Naive B cell (primary cell): ENCODE data around the gene PSD. TPM values are rescaled to one million over a fixed set of nuclear protein-coding genes. Genes with fewer than 3 reads are reported as not detected.

Experiments
- ATAC-seq, 2 donors: fragments of 150-1000 bp; cut with Tn5 transposase; 2 replicates each; pipeline ENCODE4 v1.10.0; 2021; ENCODE audit warnings: low read depth in 2 of 2, mild to moderate bottlenecking in 2 of 2, moderate library complexity in 2 of 2
- DNase-seq: peaks from one replicate; pipeline ENCODE4 v3.0.0; 2022
- H3K27ac Mint-ChIP-seq, 6 donors: one replicate each; pipeline ENCODE4 v1.8.0; 2020 to 2022; ENCODE audit warnings: mild to moderate bottlenecking in 6 of 6, mixed read lengths in 6 of 6, moderate library complexity in 5 of 6, inconsistent platforms in 2 of 6
- H3K27me3 Mint-ChIP-seq, 3 donors: one replicate each; pipeline ENCODE4 v1.8.0; 2021 to 2022; ENCODE audit warnings: mixed read lengths in 3 of 3, mild to moderate bottlenecking in 1 of 3
- H3K36me3 Mint-ChIP-seq, 2 donors: one replicate each; pipeline ENCODE4 v1.8.0; 2020 to 2022; ENCODE audit warnings: mixed read lengths in 2 of 2, inconsistent platforms in 1 of 2, mild to moderate bottlenecking in 1 of 2
- H3K4me1 Mint-ChIP-seq, 3 donors: one replicate each; pipeline ENCODE4 v1.8.0; 2020 to 2022; ENCODE audit warnings: mixed read lengths in 3 of 3, inconsistent platforms in 1 of 3, mild to moderate bottlenecking in 1 of 3, moderate library complexity in 1 of 3
- H3K4me3 Mint-ChIP-seq, 8 donors: one replicate each; pipeline ENCODE4 v1.8.0; 2020 to 2022; ENCODE audit warnings: mild to moderate bottlenecking in 8 of 8, mixed read lengths in 8 of 8, moderate library complexity in 8 of 8, inconsistent platforms in 2 of 8
- H3K9me3 Mint-ChIP-seq, 7 donors: one replicate each; pipeline ENCODE4 v1.8.0; 2020 to 2022; ENCODE audit warnings: mixed read lengths in 7 of 7, mild to moderate bottlenecking in 5 of 7, inconsistent platforms in 2 of 7, moderate library complexity in 1 of 7
- polyA plus RNA-seq, 6 donors: library from polyadenylated mRNA; unstranded; fragments of 300-500 nt; fragmentation: Illumina TruSeq; gene quantifications; one replicate each; pipeline ENCODE4 v1.2.3, GENCODE V29; 2021; ENCODE audit warnings: low read depth in 6 of 6

Gene PSD
- polyA plus RNA-seq, 6 donors from 2014 or later, result 0.66 to 2.3 (median 1.5) TPM

DNA sequence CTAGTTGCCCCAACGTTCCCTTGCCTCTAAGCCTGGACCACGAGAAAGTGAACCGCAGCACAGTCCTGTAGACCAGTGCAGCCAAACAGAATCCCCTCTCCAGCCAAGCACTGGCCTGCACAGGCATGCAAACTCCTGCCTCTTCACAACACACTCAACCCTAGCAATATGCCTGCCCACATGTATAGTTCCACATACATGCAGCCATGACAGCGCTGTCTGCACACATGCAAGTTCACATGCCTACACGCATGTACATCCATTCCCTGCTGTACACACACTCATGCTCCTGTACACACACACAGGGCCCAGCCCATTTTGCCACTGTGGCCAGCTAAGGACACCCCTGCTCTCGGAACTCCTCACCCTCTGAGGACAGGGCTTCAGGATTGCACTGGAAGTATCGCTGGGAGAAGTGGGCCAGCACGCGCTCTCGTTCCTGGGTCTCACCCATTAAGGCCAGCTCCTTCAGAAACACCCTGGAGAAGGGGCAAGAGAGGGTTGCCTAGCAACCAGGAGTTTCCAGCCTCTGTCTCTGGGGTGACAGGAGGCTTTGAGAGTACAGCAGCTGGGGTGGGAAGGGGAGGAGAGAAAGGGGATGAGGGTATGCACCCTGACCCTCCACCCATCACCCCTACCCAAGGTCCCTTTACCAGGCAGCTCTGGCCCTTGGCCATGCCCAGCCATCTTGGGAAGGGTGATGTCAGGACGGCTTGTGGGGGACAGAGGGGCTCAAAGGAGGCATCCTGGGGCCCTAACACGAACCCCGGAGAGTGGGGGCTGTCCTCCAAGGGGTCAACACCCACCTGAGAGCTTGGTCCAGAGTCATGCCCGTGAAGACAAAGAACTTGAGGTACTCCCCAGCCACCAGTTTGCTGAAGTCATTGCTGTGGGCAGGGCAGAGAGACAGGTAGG lies 7.0 kb downstream of the PSD start:
- ATAC-seq (no peak), DNase-seq (no peak)
- peaks cover 56 to 89% (median 74%) of the 10 kb centered on the region in 3 donors for H3K27me3 Mint-ChIP-seq
- peaks cover 0 to 21% of the 10 kb centered on the region in 2 donors for H3K36me3 Mint-ChIP-seq
- H3K4me3 Mint-ChIP-seq, result peak overlapping the region; percentile 8 to 79 (median 66)
- H3K27ac Mint-ChIP-seq, result peak overlapping the region in 3 of 6 donors; percentile 47 to 88 (median 49)
- peaks cover 0 to 2% (median 0%) of the 10 kb centered on the region in 7 donors for H3K9me3 Mint-ChIP-seq
- H3K4me1 Mint-ChIP-seq, result peaks cover 27 to 42% (median 35%) of the 10 kb centered on the region in 3 donors

DNA sequence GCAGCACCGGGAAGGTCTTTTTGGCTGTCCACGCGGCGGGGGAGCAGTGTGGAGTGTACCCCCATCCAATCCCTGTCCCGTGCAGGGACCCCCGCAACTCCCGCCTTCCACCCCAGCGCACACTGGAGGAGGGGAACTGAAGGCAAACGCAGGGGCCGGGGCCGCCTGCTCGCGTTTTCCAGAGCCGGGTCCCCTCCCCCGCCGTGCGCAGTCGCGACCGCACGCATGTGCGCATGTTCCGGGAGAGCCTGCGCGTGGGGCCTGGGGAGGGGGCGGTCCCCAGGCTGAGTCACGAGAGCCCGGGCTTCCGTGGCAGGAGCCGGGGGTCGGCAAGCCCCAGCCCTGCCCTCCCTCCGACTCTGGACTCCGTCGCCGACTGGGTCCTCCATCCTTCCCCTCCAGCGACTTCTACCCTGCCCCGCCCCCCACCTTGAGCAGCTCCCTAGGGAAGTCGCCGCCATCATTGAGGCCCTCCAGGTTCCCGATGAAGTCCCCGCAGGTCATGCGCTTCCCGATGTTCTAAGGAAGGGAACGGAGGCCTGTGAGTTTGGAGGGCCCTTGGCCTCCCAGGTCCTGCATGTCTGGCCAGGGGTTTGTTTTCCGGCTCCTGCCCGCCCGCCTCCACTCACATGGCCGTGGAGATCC lies 8.0 kb downstream of the PSD start:
- no peak for DNase-seq
- ATAC-seq, result no peak
- Mint-ChIP-seq H3K36me3 (peaks cover 0 to 14% of the 10 kb centered on the region in 2 donors), H3K27ac (no peak overlapping the region), H3K4me3 (peak overlapping the region in 7 of 8 donors; percentile 49 to 89 (median 78)), H3K4me1 (peaks cover 27 to 48% (median 38%) of the 10 kb centered on the region in 3 donors), H3K27me3 (peaks cover 51 to 79% (median 64%) of the 10 kb centered on the region in 3 donors), H3K9me3 (peaks cover 0 to 2% (median 0%) of the 10 kb centered on the region in 7 donors)

DNA sequence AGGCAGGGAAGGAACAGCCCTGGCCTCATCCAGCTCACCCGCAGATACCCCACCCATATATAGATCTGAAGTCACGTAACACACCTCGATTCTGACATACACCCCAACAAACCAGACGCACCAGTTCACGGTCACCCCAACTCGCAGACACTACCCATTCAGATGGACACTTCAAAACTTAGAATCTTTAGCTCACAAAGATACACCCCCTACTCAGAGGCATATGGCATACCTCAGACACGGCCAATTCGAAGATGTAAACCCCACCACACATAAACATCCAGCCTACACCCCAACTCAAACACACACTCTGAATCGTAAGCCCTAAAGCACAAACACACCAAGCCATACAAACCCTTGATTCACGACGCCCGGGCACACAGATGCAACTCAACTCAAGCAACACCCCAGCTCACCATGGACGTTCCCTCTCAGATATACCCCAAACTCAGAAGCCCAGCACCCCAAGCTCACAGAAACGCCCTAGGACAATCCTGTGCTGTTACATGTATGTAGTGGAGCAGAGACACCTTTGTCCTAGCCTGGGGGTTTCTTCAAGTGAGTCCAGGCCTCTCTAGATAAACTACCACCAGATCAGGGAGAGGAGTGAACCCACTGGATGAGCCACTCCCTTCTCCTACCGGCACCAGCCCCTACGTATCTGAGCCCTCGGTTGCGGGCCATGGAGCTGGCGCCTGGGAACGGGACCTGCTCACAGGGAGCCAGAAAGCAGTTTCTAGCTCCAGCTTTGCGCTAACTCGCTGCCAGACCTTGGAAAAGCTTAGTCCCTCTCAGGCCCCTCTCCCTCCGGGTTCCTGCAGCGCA lies 8.8 kb downstream of the PSD start:
- DNase-seq (no peak), ATAC-seq (no peak)
- Mint-ChIP-seq H3K9me3 (peaks cover 0 to 2% (median 0%) of the 10 kb centered on the region in 7 donors), H3K27ac (peak overlapping the region in 3 of 6 donors; percentile 2 to 60 (median 30)), H3K4me3 (peak overlapping the region; percentile 64 to 89 (median 78)), H3K4me1 (peaks cover 27 to 49% (median 38%) of the 10 kb centered on the region in 3 donors), H3K27me3 (peaks cover 51 to 73% (median 58%) of the 10 kb centered on the region in 3 donors), H3K36me3 (peaks cover 0 to 14% of the 10 kb centered on the region in 2 donors)

DNA sequence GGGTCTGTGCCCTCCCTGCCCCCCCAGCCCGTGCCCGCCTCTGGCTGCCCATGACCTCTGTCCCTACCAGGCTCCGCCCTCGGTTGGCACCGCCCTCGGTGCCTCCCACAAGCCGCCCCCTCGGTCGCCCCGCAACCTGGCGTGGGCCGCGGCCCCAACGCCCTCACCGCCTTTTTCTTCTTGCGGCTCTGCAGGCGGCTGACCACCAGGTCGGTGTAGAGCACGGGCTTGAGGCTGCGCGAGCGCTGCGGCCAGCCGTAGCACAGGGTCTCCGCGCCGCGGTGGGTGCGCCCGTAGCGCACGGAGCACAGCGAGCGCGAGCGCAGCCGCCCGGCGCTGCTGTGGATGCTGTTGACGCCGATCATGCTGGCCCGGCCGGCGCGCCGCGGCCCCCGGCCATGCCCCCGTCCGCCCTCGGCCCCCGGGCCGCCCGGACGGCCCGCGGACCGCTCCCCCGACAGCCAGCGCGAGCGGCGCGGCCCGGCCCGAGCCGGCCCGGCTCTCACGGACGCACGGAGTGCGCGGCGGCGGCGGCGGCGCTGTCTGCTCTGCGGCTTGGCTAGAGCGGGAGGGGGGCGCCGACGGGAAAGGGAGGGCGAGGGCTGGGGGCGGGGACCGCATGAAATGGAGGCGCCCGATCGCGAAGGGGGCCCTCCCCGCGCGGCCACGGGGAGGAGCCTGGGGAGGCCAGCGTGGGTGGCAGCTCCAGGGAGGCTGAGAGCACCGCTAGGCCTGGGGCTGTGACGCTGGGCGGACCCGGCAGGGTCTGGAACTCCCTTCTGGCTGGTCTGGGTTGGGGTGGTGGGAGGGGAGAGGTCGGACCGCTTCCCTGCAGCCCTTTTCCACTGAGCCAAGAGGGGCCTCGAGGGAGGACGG lies 9.6 kb downstream of the PSD start:
- Mint-ChIP-seq H3K4me3 (peak overlapping the region; percentile 64 to 89 (median 78)), H3K27me3 (peaks cover 48 to 64% (median 50%) of the 10 kb centered on the region in 3 donors), H3K36me3 (peaks cover 0 to 14% of the 10 kb centered on the region in 2 donors), H3K4me1 (peaks cover 31 to 46% (median 38%) of the 10 kb centered on the region in 3 donors), H3K9me3 (peaks cover 0 to 2% (median 0%) of the 10 kb centered on the region in 7 donors), H3K27ac (peak overlapping the region in 4 of 6 donors; percentile 14 to 64 (median 45))
- ATAC-seq (peak; percentile 56 to 62), DNase-seq (no peak)

DNA sequence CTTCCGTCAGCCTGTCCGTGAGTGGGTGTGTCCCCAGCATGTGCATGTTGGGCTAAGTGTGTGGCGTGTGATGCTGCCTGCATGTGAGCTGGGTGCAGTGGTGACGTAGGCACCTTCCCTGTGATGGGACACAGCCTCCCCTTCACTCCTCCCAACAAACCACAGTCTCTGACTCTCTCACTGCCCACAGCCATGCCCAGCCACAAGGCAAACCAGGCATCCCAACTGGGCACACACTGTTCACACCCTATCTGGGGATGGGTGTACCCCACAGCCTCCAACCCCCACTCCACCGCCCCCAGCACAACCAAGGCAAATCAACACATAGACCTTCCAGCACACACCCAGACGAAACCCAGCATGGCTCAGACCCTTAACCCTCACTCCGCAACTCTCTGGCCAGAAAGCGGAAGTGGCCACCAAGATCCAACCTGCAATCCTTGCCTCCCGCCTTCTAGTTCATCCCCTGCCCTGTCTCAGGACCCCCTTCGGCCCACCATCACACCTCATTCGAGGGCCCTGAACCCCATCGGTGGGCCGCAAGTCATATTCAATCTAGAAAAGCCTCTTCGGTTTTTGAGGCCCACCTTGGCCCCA lies 10.4 kb downstream of the PSD start:
- peaks cover 31 to 53% (median 44%) of the 10 kb centered on the region in 3 donors for H3K4me1 Mint-ChIP-seq
- peaks cover 0 to 14% of the 10 kb centered on the region in 2 donors for H3K36me3 Mint-ChIP-seq
- DNase-seq, result no peak
- ATAC-seq, result no peak
- H3K27ac Mint-ChIP-seq, result peak overlapping the region in 3 of 6 donors; percentile 15 to 85 (median 64)
- peaks cover 43 to 57% (median 49%) of the 10 kb centered on the region in 3 donors for H3K27me3 Mint-ChIP-seq
- H3K9me3 Mint-ChIP-seq, result peaks cover 0 to 2% (median 0%) of the 10 kb centered on the region in 7 donors
- H3K4me3 Mint-ChIP-seq, result peak overlapping the region; percentile 16 to 82 (median 65)

DNA sequence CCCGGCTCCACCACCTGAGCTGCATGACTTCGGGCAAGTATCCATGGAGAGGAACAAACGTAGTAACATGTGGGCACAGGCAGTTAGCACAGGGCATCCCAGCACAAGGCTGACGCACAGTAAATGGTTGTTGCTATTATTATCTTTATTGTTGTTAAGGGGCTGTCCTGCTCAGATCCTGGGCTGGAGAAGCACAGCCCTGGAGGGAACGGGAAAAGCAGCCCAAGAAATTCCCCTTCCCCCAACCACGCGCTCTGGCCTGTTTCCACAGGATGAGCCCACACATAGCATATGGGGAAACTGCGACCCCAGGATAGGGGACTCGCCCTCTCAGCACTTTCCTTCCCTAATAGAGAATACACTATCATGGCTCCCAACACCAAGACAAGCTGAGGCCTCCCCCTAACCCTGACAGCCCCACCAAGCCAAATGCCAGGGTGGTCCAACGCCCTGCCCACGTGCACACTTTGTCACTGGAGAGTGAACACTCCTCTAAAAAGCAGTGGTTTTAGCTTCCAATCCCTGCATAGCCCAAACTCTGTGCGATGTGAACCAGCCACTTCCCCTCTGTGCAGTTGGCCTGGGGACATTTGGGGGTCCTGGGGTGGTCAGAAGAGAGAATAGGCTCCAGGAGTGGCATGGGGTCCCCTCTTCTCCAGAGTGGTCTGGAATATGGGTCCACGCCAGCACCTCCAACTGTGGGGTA lies 11.0 kb downstream of the PSD start:
- Mint-ChIP-seq H3K27me3 (peaks cover 38 to 50% (median 44%) of the 10 kb centered on the region in 3 donors), H3K9me3 (peaks cover 0 to 2% (median 0%) of the 10 kb centered on the region in 7 donors), H3K27ac (peak overlapping the region in 1 of 6 donors; percentile 76), H3K36me3 (peaks cover 0 to 14% of the 10 kb centered on the region in 2 donors), H3K4me3 (peak overlapping the region in 5 of 8 donors; percentile 9 to 66 (median 52)), H3K4me1 (peaks cover 31 to 53% (median 38%) of the 10 kb centered on the region in 3 donors)
- ATAC-seq, result no peak
- no peak for DNase-seq

DNA sequence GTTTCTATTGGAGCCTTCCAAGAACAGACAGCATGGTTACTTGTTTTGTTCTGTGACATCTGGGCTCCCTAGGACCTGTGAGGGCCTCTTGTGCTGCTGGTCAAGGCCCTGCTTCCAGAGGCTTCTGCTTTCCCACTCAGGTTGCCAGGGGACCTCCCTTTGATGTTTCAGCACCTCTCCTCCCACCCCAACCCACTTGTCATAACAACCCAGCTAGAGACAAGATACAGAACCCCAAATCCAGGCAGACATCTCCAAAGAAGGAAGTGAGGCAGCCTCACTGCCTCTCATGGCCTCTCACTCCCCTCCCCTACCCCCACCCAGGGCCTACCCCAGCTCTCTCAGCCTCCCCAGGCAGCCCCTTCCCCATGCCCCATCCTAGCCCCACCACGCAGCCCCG lies 11.8 kb downstream of the PSD start:
- Mint-ChIP-seq H3K4me3 (peak overlapping the region in 4 of 8 donors; percentile 22 to 61 (median 56)), H3K27ac (peak overlapping the region in 3 of 6 donors; percentile 62 to 76 (median 68)), H3K4me1 (peaks cover 31 to 51% (median 37%) of the 10 kb centered on the region in 3 donors), H3K9me3 (peaks cover 0 to 2% (median 0%) of the 10 kb centered on the region in 7 donors), H3K27me3 (peaks cover 36 to 43% (median 37%) of the 10 kb centered on the region in 3 donors), H3K36me3 (peaks cover 0 to 14% of the 10 kb centered on the region in 2 donors)
- no peak for DNase-seq
- no peak for ATAC-seq

DNA sequence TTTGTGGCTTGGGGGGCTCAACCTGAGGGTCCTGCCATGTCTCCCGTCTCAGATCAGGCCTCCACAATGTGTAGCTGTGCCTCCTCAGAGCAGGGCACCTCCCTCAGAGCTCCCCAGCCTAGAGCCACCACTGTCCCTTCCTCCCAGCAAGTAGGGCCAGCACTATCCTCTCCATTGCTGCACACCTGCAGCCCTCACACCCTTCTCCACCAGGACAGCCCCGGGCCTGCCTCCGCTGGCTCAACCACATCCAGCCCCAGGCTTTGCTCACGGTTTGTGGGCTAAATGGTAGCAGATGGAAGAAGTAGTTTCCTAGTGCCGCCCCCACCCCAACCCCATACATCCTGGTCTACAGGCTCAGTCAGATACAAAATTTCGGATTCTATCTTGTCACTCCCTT lies 13.0 kb downstream of the PSD start:
- ATAC-seq (no peak), DNase-seq (no peak)
- Mint-ChIP-seq H3K27ac (peak overlapping the region in 2 of 6 donors; percentile 24 to 76), H3K4me1 (peaks cover 23 to 45% (median 28%) of the 10 kb centered on the region in 3 donors), H3K27me3 (peaks cover 25 to 31% (median 28%) of the 10 kb centered on the region in 3 donors), H3K9me3 (peaks cover 0 to 2% (median 0%) of the 10 kb centered on the region in 7 donors), H3K36me3 (peaks cover 0 to 7% of the 10 kb centered on the region in 2 donors), H3K4me3 (peak overlapping the region in 4 of 8 donors; percentile 33 to 79 (median 46))

DNA sequence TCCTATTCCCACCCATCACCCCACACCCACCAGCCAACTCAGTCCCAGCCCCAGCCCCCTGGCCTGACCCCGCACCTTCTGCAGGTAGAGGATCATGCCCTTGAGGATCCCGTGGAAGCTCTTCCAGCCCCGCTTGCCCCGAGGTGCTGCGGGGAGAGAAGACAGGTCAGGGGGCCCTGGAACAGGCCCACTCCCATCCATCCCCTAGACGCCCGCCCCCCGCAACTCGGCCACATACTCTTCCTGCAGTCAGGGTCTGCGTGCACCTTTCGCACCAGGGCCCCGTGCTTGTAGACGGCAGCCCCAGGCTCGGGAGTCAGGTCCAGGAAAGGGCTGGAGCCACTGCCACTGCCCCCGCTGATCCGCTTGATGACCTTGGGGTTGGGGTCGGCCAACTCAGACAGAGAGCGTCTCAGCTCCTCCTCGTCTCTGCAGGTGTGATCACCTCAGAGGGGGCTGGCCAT lies 13.4 kb downstream of the PSD start:
- peak overlapping the region in 1 of 8 donors; percentile 59 for H3K4me3 Mint-ChIP-seq
- ATAC-seq (no peak), DNase-seq (no peak)
- H3K27me3 Mint-ChIP-seq, result peaks cover 24 to 29% (median 28%) of the 10 kb centered on the region in 3 donors
- H3K27ac Mint-ChIP-seq, result peak overlapping the region in 2 of 6 donors; percentile 76 to 85
- peaks cover 0 to 2% (median 0%) of the 10 kb centered on the region in 7 donors for H3K9me3 Mint-ChIP-seq
- H3K4me1 Mint-ChIP-seq, result peaks cover 27 to 46% (median 31%) of the 10 kb centered on the region in 3 donors
- H3K36me3 Mint-ChIP-seq, result peaks cover 0 to 7% of the 10 kb centered on the region in 2 donors

DNA sequence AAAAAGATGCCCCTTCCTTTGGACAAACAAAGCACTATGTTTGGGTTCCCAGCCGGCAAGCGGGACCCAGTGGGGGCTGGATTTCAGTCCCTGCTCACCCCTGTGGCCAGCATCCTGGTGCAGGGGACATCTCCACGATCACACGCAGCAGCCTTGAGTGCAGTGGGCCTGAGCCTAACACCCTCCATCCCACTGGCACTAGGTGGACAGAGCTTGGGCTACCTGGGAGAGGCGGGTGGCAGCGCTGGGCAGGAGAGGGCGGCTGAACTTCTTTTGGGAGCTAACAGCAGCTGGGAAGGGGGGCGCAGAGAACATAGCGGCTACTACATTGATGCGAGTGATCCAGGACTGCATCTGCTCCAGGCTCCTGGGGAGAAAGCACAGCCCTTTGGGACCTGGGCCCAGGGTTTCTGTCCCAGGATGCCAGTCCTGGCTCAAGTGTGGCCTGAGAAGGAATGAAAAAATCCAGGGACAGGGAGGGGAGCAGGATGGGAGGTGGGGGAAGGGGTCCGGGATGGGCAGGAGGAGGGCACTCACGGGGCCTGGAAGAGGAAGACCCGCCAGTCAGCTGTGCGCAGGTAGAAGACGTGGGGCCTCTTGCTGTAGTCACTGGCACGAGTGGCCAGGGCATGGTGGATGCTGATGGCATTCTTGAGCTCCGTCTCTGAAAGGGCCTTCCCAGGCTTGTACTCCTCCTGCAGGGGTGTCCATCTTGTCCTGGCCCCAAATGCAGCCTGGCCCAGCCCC lies 14.1 kb downstream of the PSD start:
- peak overlapping the region in 3 of 6 donors; percentile 76 to 89 (median 76) for H3K27ac Mint-ChIP-seq
- peaks cover 27 to 44% (median 29%) of the 10 kb centered on the region in 3 donors for H3K4me1 Mint-ChIP-seq
- H3K9me3 Mint-ChIP-seq, result peaks cover 0 to 2% (median 0%) of the 10 kb centered on the region in 7 donors
- no peak for DNase-seq
- no peak for ATAC-seq
- H3K27me3 Mint-ChIP-seq, result peaks cover 18 to 23% (median 22%) of the 10 kb centered on the region in 3 donors
- H3K4me3 Mint-ChIP-seq, result peak overlapping the region in 1 of 8 donors; percentile 59
- H3K36me3 Mint-ChIP-seq, result peaks cover 0 to 3% of the 10 kb centered on the region in 2 donors
